Measurements from ENCODE around the gene CD40. TPM values are rescaled to one million over a fixed set of nuclear protein-coding genes. Genes with fewer than 3 reads are reported as not detected.

Gene CD40
- total RNA-seq, 1 donor from 2014 or later, result 4.7 TPM

DNA sequence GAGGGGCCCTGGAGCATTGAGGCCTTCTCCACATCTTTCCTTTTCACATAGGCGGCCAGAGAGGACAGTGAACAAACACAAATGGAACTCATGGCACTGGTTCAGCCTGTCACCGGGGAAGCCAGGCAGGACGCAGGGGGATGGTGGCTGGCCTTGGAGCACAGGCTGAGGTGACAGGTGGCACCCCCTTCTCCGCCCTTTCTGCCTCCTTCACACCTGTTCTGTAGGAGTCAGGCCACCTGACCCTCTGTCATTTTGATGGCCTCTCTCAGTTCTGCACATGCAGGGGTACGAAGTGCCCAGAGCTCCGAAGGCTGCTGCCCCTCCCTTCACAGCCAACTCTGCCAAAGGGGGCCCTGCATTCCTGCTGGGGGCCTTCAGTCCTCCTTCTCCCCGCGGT, 60.8 kb downstream of the CD40 start:
- no peak overlapping the region for H3K4me3 ChIP-seq (ENCODE audit: low read depth, low read length)
- H3K27me3 ChIP-seq (ENCODE audit: control insufficient read depth, insufficient read depth, low read length), result peaks cover 11% of the 10 kb centered on the region
- FAIRE-seq, result no peak
- no peak for DNase-seq (ENCODE audit: low read depth)
- TF ChIP-seq, protein P1, sequence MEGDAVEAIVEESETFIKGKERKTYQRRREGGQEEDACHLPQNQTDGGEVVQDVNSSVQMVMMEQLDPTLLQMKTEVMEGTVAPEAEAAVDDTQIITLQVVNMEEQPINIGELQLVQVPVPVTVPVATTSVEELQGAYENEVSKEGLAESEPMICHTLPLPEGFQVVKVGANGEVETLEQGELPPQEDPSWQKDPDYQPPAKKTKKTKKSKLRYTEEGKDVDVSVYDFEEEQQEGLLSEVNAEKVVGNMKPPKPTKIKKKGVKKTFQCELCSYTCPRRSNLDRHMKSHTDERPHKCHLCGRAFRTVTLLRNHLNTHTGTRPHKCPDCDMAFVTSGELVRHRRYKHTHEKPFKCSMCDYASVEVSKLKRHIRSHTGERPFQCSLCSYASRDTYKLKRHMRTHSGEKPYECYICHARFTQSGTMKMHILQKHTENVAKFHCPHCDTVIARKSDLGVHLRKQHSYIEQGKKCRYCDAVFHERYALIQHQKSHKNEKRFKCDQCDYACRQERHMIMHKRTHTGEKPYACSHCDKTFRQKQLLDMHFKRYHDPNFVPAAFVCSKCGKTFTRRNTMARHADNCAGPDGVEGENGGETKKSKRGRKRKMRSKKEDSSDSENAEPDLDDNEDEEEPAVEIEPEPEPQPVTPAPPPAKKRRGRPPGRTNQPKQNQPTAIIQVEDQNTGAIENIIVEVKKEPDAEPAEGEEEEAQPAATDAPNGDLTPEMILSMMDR (IDR thresholded peaks at IDR 0.05; ENCODE audit: insufficient read depth, low read length, severe bottlenecking), result no peak
- H3K36me3 ChIP-seq (ENCODE audit: control insufficient read depth, insufficient read depth, low read length), result no peaks in the 10 kb centered on the region

Other genes with a start within 250 kb of the CD40 start
- 1.3 and 2.8 TPM in 2 replicates for gene ZSWIM1, start 237.1 kb upstream of the CD40 start, total RNA-seq
- gene SPATA25, start 230.7 kb upstream of the CD40 start, total RNA-seq, result 0.53 and 0.90 TPM in 2 replicates
- 1.8 and 2.6 TPM in 2 replicates for gene NEURL2, start 227.1 kb upstream of the CD40 start, total RNA-seq
- gene CTSA, start 227.0 kb upstream of the CD40 start, total RNA-seq, result 16.8 and 21.0 TPM in 2 replicates
- 26.9 and 37.4 TPM in 2 replicates for gene PLTP, start 206.2 kb upstream of the CD40 start, total RNA-seq
- gene PCIF1, start 183.6 kb upstream of the CD40 start, total RNA-seq, result 4.6 and 6.3 TPM in 2 replicates
- gene ZNF335, start 146.1 kb upstream of the CD40 start, total RNA-seq, result 10.3 and 11.8 TPM in 2 replicates
- 0.26 and 6.0 TPM in 2 replicates for gene MMP9, start 109.4 kb upstream of the CD40 start, total RNA-seq
- gene SLC12A5, start 89.1 kb upstream of the CD40 start, total RNA-seq, result not detected in 2 replicates
- 7.9 and 9.5 TPM in 2 replicates for gene NCOA5, start 28.4 kb upstream of the CD40 start, total RNA-seq
- not detected in 2 replicates for gene CDH22, start 190.2 kb downstream of the CD40 start, total RNA-seq